ENCODE measurements around the gene PITPNM1.
A peak's percentile ranks its signal among the peaks of the same experiment; 100 is the strongest.
"Not testable (repeated sequence)": the region's sequence is repeated elsewhere in the genome, so short reads cannot be mapped to it uniquely, and the experiment has no call there.

The PITPNM1 gene

GRCh38 chr11:67492069-67492727 is 13.0 kb downstream of the PITPNM1 start:
- FAIRE-seq: no peak

GRCh38 chr11:67491276-67492068 is 13.7 kb downstream of the PITPNM1 start:
- TF ChIP-seq POLR2AphosphoS5 (IDR thresholded peaks at IDR 0.05; ENCODE audit: low read depth, low read length): peak; percentile 39; the same call in 1 of the 2 replicates
- TF ChIP-seq TAF1 (IDR thresholded peaks at IDR 0.05; ENCODE audit: borderline replicate concordance, low read depth, low read length): no peak
- FAIRE-seq: no peak
- DNase-seq (ENCODE audit: insufficient read length): peak; percentile 5

More at GRCh38 chr11:67492069-67492727, 13.0 kb downstream of the PITPNM1 start:
- DNase-seq (ENCODE audit: insufficient read length): peak; percentile 12
- TF ChIP-seq POLR2A (IDR thresholded peaks at IDR 0.05; ENCODE audit: low read depth, low read length): no peak
- no peak for TF ChIP-seq TAF1 (IDR thresholded peaks at IDR 0.05; ENCODE audit: borderline replicate concordance, low read depth, low read length)
- no peak for TF ChIP-seq POLR2AphosphoS5 (IDR thresholded peaks at IDR 0.05; ENCODE audit: low read depth, low read length)

GRCh38 chr11:67490727-67491065 is 14.5 kb downstream of the PITPNM1 start:
- FAIRE-seq (no peak), DNase-seq (ENCODE audit: insufficient read length) (no peak)
- TF ChIP-seq POLR2AphosphoS5 (IDR thresholded peaks at IDR 0.05; ENCODE audit: low read depth, low read length) (no peak), TAF1 (IDR thresholded peaks at IDR 0.05; ENCODE audit: borderline replicate concordance, low read depth, low read length) (no peak), POLR2A (IDR thresholded peaks at IDR 0.05; ENCODE audit: low read depth, low read length) (no peak; the same call in 1 of the 2 replicates)

GRCh38 chr11:67489885-67490726 is 15.1 kb downstream of the PITPNM1 start:
- no peak; the same call in 1 of the 2 replicates for TF ChIP-seq POLR2A (IDR thresholded peaks at IDR 0.05; ENCODE audit: low read depth, low read length)
- no peak for TF ChIP-seq POLR2AphosphoS5 (IDR thresholded peaks at IDR 0.05; ENCODE audit: low read depth, low read length)
- no peak for TF ChIP-seq TAF1 (IDR thresholded peaks at IDR 0.05; ENCODE audit: borderline replicate concordance, low read depth, low read length)
- no peak for DNase-seq (ENCODE audit: insufficient read length)
- FAIRE-seq: peak; percentile 5

GRCh38 chr11:67489203-67489884 is 15.8 kb downstream of the PITPNM1 start:
- TF ChIP-seq TAF1 (IDR thresholded peaks at IDR 0.05; ENCODE audit: borderline replicate concordance, low read depth, low read length) (no peak), POLR2A (IDR thresholded peaks at IDR 0.05; ENCODE audit: low read depth, low read length) (no peak), POLR2AphosphoS5 (IDR thresholded peaks at IDR 0.05; ENCODE audit: low read depth, low read length) (no peak)
- peak; percentile 4 for DNase-seq (ENCODE audit: insufficient read length)
- no peak for FAIRE-seq

GRCh38 chr11:67486481-67487195 is 18.5 kb downstream of the PITPNM1 start:
- DNase-seq (ENCODE audit: insufficient read length): peak; percentile 75
- peak; percentile 99 for FAIRE-seq
- TF ChIP-seq POLR2AphosphoS5 (IDR thresholded peaks at IDR 0.05; ENCODE audit: low read depth, low read length) (peak; percentile 44; the same call in 1 of the 2 replicates), TAF1 (IDR thresholded peaks at IDR 0.05; ENCODE audit: borderline replicate concordance, low read depth, low read length) (no peak), POLR2A (IDR thresholded peaks at IDR 0.05; ENCODE audit: low read depth, low read length) (peak; percentile 48; the same call in 1 of the 2 replicates)

- TF ChIP-seq POLR2AphosphoS5 (IDR thresholded peaks at IDR 0.05; ENCODE audit: low read depth, low read length): peak; percentile 81
- peak; percentile 75 for TF ChIP-seq POLR2A (IDR thresholded peaks at IDR 0.05; ENCODE audit: low read depth, low read length)
- FAIRE-seq; DNase-seq (ENCODE audit: insufficient read length): not testable (repeated sequence)
Observed at GRCh38 chr11:67485873-67486361, 19.2 kb downstream of the PITPNM1 start.

- TF ChIP-seq TAF1 (IDR thresholded peaks at IDR 0.05; ENCODE audit: borderline replicate concordance, low read depth, low read length) (no peak), POLR2A (IDR thresholded peaks at IDR 0.05; ENCODE audit: low read depth, low read length) (peak; percentile 72), POLR2AphosphoS5 (IDR thresholded peaks at IDR 0.05; ENCODE audit: low read depth, low read length) (peak; percentile 66; the same call in 1 of the 2 replicates)
- FAIRE-seq (no peak), DNase-seq (ENCODE audit: insufficient read length) (no peak)
Observed at GRCh38 chr11:67484847-67485311, 20.3 kb downstream of the PITPNM1 start.

- TF ChIP-seq POLR2A (IDR thresholded peaks at IDR 0.05; ENCODE audit: low read depth, low read length): no peak
- TF ChIP-seq POLR2AphosphoS5 (IDR thresholded peaks at IDR 0.05; ENCODE audit: low read depth, low read length): no peak; the same call in 1 of the 2 replicates
- no peak for TF ChIP-seq TAF1 (IDR thresholded peaks at IDR 0.05; ENCODE audit: borderline replicate concordance, low read depth, low read length)
- FAIRE-seq: no peak
- no peak for DNase-seq (ENCODE audit: insufficient read length)
Observed at GRCh38 chr11:67483831-67484665, 21.1 kb downstream of the PITPNM1 start.

All from GM12892 (cell line).